Cardiac muscle cell (in vitro differentiated cells and primary cell): ENCODE measurements around the gene TAGAP. TPM values are rescaled to one million over a fixed set of nuclear protein-coding genes. Genes with fewer than 3 reads are reported as not detected.

Source experiments
- DNase-seq, 2 donors: peaks; one replicate each; pipeline versions ENCODE4 v3.0.0 to v3.0.0-alpha.2; 2010 to 2017; ENCODE audit warnings: low read depth in 1 of 2, low spot score in 1 of 2
- H3K27ac ChIP-seq: fragments of 200-600 bp; sonication (generic); 2 replicates; pipeline ENCODE4 v1.5.1; 2016
- H3K27me3 ChIP-seq: fragments of 200-600 bp; sonication (generic); 2 replicates; pipeline ENCODE4 v1.6.0; 2016; ENCODE audit warnings: control low read depth
- H3K36me3 ChIP-seq: fragments of 200-600 bp; sonication (generic); 2 replicates; pipeline ENCODE4 v1.5.1; 2016; ENCODE audit warnings: control low read depth
- H3K4me1 ChIP-seq: fragments of 200-600 bp; sonication (generic); 2 replicates; pipeline ENCODE4 v1.8.1; 2017; ENCODE audit warnings: low read depth, mild to moderate bottlenecking, mixed run types
- H3K4me3 ChIP-seq: fragments of 200-600 bp; sonication (generic); 2 replicates; pipeline ENCODE4 v1.5.1; 2016; ENCODE audit warnings: mild to moderate bottlenecking
- H3K9me3 ChIP-seq: fragments of 200-600 bp; sonication (generic); 2 replicates; pipeline ENCODE4 v1.5.1; 2017; ENCODE audit warnings: low read depth, mild to moderate bottlenecking, control low read depth
- CTCF ChIP-seq: IDR thresholded peaks from 2 replicates; pipeline ENCODE4 v1.5.1; 2012; ENCODE audit warnings: low read depth, mild to moderate bottlenecking, low read length
- polyA plus RNA-seq: library from polyadenylated mRNA; unstranded; fragments of >200 nt; fragmentation: Nextera tagmentation; extraction: Ambion mirVana; gene quantifications from 2 replicates; pipeline ENCODE4 v1.2.1, GENCODE V29; 2016
- total RNA-seq: library from RNA; depleted of rRNA; stranded (reverse); fragments of >200 nt; gene quantifications from 2 replicates; pipeline ENCODE4 v1.2.3, GENCODE V29; 2016

The TAGAP gene
- total and polyA plus RNA-seq, 2 experiments from 2014 or later, result not detected

GRCh38 chr6:159083146-159083545, 38.4 kb upstream of the TAGAP start:
- H3K36me3 ChIP-seq, result no peaks in the 10 kb centered on the region
- no peaks in the 10 kb centered on the region for H3K9me3 ChIP-seq
- H3K27ac ChIP-seq, result no peak overlapping the region
- no peaks in the 10 kb centered on the region for H3K27me3 ChIP-seq
- peaks cover 6% of the 10 kb centered on the region for H3K4me1 ChIP-seq
- no peak overlapping the region for H3K4me3 ChIP-seq
- no peak for DNase-seq
- TF ChIP-seq CTCF, result no peak

- no peak for TF ChIP-seq CTCF
- H3K27ac ChIP-seq, result no peak overlapping the region
Measured at GRCh38 chr6:159082039-159082815, 37.4 kb upstream of the TAGAP start.

DNA sequence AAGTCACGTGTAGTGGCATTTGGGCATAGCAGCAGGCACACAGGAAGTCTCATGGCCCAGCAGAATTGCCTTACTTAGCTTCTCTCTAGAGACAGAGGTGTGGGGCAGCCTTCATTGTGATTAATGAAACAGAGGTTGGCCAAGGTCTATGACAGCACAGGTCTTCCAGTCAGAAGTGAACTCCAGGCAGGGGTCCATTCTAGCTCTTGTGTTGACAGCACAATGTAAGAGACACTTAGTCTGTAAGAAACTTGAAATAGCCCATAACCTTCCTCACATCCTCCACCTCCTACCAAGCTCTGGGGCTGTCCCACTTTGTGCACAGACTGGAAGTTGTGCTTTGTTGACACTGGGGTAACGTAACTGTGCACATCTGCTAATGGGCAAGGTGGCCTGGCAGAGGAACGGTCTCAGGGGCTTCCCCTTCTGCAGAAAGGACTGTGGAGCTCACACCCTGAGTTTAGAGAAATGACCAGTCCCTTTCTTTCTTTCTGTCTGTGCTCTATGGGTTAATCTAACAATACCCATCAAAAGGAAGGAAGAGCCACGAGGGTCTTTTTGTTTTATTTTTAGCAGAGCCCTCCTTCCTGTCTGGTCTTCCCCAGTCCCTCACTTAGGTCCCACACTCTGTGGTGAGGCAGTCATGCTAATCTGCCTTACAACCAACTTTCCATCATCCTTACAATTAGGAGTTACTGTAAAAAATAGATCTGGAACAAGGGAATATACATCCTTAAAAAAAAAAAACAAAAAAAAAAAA, 35.6 kb upstream of the TAGAP start:
- no peak overlapping the region for H3K27ac ChIP-seq
- TF ChIP-seq CTCF, result no peak
- H3K36me3 ChIP-seq, result no peaks in the 10 kb centered on the region
- no peaks in the 10 kb centered on the region for H3K27me3 ChIP-seq
- peak in 1 of 2 donors; percentile 8 for DNase-seq
- H3K9me3 ChIP-seq, result no peaks in the 10 kb centered on the region
- no peak overlapping the region for H3K4me3 ChIP-seq
- H3K4me1 ChIP-seq, result peaks cover 6% of the 10 kb centered on the region

More at GRCh38 chr6:159082039-159082815, 37.4 kb upstream of the TAGAP start:
- H3K4me3 ChIP-seq, result no peak overlapping the region
- no peaks in the 10 kb centered on the region for H3K27me3 ChIP-seq
- H3K36me3 ChIP-seq, result no peaks in the 10 kb centered on the region
- no peak for DNase-seq
- H3K4me1 ChIP-seq, result peaks cover 6% of the 10 kb centered on the region
- H3K9me3 ChIP-seq, result no peaks in the 10 kb centered on the region

GRCh38 chr6:159079367-159079766, 34.6 kb upstream of the TAGAP start:
- no peak for DNase-seq
- H3K4me1 ChIP-seq, result peaks cover 6% of the 10 kb centered on the region
- no peak overlapping the region for H3K27ac ChIP-seq
- no peak for TF ChIP-seq CTCF
- H3K27me3 ChIP-seq, result no peaks in the 10 kb centered on the region
- no peak overlapping the region for H3K4me3 ChIP-seq
- no peaks in the 10 kb centered on the region for H3K36me3 ChIP-seq
- no peaks in the 10 kb centered on the region for H3K9me3 ChIP-seq

- peaks cover 6% of the 10 kb centered on the region for H3K4me1 ChIP-seq
- no peaks in the 10 kb centered on the region for H3K9me3 ChIP-seq
- no peak overlapping the region for H3K4me3 ChIP-seq
- no peak overlapping the region for H3K27ac ChIP-seq
- peak in 1 of 2 donors; percentile 34 for DNase-seq
- no peaks in the 10 kb centered on the region for H3K27me3 ChIP-seq
- no peak for TF ChIP-seq CTCF
- H3K36me3 ChIP-seq, result no peaks in the 10 kb centered on the region
Measured at GRCh38 chr6:159077123-159077522, 32.3 kb upstream of the TAGAP start.
